GM21576 (cell line): ENCODE results near the gene ASIC4.

ENCODE experiments used
- ATAC-seq: cut with Tn5 transposase; IDR thresholded peaks from one replicate; pipeline ENCODE4 v1.9.1; 2021; ENCODE audit warnings: mild to moderate bottlenecking, moderate library complexity; ENCODE audit not compliant: unreplicated experiment

ASIC4 gene

DNA sequence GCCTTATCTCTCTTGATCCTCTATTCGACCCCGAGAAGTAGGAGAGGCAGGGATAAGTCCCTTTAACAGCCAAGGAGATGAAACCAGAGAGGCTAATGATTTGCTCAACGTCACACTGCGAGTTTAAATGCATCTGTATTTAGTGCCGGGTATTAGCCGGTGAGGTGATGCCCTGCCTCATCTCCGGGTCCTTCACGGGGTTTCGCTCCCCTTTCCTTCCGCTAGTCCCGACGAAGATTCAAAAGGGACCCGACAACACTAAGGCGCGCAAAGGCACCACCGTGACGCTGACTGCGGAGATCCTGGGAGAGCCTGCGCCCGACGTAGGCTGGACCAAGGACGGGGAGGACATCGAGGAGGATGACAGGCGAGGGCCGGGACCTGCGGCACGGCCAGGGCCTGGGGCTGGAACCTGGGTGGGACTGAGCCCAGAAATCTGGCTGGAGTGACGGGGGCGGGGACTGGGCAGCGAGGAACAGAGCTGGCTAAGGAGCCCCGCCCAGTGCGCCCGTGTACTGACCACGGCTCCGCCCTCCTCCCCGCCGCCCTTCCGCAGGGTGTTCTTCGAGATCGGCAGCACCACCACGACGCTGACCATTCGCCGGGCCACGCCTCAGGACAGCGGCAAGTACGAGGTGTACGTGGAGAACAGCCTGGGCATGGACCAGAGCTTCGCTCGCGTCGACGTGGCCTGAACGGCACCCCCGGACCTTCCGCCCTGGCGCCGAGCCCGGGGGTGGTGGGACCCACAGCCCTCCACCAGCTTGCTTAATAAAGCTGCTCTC lies 16.6 kb upstream of the ASIC4 start:
- ATAC-seq, result peak; percentile 19

DNA sequence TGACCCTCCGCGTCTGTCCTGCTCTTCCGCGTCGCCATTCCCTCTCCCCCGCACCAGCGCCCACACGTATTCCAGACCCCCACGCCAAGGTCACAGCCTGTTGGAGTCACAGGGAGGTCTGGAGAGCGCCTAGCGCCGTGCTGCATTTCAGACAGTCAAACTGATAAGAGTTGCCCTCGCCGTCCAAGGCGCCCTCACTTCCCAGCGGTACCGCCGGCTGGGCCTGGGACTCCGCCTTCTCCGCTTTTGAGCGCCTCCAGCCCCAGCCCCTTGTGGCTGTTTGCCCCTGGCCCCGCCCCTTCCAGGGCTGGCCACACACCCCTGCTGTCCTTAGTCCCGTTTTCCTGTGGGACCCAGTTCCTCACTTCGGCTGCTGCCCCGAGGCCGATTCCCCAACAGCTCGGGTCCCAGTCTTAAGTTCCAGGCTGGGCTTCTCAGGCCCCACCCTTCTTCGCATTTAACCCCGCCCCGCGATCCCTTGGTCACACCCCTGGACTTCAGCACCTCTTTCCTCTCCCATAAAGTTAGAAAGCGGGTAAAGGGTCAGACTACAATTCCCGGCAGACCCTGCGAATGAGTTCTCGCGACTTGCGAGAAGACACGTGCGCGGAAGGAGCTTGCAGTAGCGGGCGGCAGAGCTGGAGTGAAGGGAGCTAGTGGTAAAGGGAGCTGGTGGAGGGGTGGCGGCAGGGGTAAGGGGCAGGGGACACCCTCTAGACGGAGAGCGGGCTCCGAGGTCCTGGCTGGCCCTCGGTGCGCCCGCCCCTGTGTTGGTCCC lies 15.8 kb upstream of the ASIC4 start, which contains the start of gene GMPPA:
Gene GMPPA (plus strand): TSS at position 612 of the 778 bp plus-strand sequence. CDS start 1,085 bp downstream, outside the sequence.
- peak; percentile 93 for ATAC-seq

DNA sequence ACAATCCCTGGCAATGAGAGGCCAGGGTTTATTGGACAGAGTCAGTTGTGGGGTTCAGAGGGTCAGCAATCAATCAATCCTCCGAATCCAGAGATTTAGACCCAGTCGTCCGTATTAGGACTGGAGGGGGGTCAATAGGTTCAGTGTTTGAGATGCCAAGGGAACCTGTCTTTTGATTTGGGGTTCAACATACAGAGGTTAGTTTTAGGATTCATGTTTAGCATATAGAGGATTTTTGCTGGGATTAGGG lies 15.3 kb upstream of the ASIC4 start:
- no peak for ATAC-seq

DNA sequence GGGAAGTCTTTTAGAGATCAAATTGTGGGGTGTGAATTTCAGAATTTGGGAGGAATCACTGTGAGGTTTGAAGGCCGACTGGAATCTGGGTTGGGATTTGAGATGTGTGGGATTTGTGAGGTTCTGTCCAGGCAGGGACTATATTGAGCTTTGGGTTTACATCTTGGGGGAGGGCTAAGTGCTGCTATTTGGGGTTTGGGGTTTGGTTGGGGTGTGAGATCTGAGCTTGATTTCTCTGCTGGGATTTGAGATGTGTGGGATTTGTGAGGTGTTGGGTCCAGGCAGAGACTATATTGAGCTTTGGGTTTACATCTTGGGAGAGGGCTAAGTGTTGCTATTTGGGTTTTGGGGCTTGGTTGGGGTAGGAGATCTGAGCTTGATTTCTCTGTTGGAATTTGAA lies 14.7 kb upstream of the ASIC4 start:
- ATAC-seq, result no peak

DNA sequence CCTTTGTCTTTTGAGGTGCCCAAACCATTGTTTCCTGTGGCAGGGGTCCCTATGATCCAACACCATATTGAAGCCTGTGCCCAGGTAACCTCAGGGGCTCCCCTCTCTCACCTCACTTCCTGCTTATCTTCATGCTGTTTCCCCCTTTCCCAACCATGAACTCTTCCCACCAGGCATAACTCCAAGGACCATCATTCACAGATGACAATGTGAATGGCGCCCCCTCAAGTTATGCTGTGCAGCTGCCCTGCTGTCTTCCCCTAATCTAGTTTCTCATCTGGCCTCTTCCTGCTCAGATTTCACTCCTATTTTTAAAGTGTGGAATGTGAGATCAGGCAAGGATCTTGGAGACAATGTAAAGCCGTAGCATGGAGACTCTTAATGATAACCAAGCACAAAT lies 14.1 kb upstream of the ASIC4 start:
- no peak for ATAC-seq

DNA sequence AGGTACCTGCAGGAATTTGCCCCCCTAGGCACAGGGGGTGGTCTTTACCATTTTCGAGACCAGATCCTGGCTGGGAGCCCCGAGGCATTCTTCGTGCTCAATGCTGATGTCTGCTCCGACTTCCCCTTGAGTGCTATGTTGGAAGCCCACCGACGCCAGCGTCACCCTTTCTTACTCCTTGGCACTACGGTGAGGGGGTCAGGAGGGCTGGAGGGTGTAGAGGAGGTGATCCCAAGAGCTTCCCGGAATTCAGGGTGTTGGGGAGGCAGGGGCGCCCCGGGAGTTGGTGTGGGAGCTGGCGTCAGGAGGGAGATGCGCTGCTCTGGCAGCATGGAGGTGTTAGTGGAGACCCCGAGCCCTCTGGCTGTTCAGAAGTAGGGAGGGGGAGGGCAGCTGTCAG lies 12.4 kb upstream of the ASIC4 start:
- ATAC-seq, result no peak

DNA sequence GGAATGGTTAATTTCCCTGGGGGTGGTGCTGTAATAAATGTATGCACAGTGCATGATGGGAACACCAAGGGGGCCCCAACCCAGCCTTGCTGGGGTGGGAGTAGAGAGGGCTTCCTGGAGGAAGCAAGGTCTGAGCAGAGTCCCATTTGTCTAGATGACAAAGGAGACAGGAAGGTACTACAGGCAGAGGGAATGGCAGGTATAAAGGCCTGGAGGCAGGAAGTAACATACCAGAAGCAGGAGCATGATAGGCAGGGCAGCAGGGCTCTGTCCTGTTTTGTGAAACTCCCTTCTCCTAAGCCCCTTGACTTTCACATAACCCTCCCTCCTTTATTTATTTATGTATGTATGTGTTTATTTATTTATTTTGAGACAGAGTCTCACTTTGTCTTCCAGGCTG lies 11.7 kb upstream of the ASIC4 start:
- no peak for ATAC-seq

DNA sequence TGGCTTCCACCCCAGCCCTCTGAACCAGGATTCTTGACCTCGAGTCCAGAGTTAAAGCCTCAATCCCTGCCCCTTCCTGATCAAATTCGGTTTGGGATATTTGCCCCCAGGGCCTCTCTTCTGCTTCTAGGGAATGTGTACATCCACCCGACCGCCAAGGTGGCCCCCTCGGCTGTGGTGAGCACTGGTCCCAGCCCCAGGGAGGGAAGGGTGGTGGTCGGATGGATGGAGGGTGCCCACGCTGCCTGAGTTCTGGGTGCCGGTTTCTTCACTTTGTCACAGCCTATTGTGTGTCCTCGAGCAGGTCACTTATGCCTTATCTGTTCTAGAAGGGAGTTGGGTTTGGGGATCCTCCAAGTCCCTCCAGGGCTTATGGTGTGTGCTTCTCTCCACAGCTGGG lies 8.7 kb upstream of the ASIC4 start:
- no peak for ATAC-seq

DNA sequence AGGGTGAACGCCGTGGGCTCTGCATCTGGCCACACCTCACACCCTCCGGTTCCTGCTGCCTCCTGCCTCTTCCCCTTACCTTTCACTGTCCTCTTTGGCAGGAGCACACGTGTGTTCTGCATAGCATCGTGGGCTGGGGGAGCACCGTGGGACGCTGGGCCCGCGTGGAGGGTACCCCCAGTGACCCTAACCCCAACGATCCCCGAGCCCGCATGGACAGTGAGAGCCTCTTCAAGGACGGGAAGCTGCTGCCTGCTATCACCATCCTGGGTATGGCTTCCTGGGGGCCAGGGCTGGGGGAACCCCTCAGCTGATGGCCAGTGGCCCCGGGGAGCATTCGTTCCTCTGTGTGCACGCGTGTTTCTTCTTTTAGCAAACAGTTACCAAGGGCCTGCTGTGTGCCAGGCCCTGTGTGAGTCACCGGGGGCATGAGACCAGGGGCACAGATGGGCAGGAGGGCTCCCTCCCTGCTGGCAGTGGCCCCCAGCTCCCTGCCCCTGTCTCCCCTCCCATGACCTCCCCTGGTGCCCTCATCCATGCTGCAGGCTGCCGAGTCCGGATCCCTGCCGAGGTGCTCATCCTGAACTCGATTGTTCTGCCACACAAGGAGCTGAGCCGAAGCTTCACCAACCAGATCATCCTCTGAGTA lies 8.0 kb upstream of the ASIC4 start:
- ATAC-seq, result no peak

DNA sequence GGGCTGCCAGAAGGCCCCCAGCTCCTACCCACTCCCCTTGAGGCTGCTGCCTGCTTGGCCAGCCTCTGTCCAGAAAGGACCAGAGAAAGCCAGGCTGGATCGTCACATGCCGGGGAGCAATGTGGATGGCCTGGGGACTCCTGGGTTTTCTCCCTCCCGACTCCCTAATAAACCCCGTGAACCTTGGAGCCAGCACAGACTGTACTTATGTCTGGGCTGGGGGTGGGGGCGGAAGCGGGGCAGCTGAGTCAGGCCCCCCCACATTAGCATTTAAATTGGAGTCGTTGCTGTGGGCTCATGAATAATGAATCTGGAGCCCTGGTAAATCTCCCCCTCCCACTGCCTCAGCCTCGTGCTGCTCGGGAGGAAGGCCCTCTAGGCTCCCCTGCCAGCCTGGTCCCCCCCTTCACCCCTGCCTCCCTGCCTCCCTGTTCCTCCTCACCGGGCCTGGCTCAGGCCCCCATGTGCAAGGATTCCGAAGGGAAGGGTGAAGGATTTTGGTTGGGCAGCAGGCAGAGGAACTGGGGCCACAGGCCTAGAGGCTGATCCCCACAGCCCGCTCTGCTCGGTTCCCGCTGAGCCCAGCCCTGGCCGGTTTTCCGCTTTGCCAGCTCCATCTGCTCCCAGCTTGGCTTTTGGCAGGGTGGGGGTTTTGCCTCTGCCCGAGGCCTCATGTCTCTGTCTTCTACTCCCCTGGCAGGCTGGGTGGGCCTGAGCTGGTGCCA lies 7.3 kb upstream of the ASIC4 start:
- ATAC-seq, result no peak

DNA sequence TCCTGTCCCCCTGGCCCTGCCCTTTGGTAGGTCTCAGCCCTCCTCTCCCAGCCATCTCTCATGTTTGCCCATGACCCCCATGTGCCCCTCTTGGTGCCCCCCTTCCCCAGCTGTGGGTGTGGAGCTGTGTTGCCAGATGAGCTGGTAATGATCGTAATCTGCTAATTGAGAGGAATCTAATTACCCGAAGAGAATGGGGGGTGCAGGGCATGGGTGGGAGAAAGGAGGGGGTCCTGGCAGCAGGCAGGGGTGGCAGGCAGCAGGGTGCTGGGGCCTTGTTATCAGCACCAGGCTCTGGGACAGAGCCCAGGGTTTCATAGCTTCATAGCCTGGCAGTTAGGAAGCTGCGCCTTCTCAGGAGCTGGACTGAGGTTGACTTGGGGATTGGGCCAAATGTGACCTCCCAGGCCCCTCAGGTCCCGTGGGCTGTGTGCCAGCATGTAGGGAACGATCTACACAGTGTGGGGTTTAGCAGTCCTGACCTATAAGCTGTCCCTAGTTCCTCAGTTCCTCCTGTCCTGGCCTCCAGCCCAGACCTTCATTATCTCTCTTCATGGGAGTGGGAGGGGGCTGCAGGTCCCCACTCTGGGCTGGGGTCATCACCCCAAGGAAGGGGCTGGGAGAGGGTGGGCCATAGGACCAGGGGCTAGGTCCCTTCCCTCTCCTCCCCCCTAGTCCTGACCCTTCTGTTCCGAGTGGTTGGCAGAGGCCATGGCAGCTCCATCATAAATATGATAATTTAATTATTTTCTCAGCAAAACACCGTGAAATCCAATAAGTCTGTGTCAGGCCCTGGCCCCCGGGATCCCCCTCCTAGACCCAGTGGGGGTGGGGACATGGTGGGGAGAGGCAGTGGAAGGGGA lies 6.5 kb upstream of the ASIC4 start:
- ATAC-seq, result no peak

DNA sequence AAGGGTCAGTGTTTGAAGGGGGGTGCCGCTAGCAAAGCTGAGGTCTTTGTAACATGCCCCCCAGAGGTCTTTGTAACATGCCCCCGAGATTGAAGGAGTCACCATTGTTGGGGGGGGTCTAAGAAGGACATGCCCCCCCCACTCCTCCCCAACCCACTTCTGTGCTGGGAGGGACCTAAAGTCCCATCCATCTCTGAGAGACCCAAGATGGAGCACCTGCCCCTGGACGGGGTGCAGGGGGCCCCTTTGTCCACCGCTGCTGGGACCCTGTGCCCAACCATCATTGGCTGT lies 5.9 kb upstream of the ASIC4 start:
- ATAC-seq, result no peak

DNA sequence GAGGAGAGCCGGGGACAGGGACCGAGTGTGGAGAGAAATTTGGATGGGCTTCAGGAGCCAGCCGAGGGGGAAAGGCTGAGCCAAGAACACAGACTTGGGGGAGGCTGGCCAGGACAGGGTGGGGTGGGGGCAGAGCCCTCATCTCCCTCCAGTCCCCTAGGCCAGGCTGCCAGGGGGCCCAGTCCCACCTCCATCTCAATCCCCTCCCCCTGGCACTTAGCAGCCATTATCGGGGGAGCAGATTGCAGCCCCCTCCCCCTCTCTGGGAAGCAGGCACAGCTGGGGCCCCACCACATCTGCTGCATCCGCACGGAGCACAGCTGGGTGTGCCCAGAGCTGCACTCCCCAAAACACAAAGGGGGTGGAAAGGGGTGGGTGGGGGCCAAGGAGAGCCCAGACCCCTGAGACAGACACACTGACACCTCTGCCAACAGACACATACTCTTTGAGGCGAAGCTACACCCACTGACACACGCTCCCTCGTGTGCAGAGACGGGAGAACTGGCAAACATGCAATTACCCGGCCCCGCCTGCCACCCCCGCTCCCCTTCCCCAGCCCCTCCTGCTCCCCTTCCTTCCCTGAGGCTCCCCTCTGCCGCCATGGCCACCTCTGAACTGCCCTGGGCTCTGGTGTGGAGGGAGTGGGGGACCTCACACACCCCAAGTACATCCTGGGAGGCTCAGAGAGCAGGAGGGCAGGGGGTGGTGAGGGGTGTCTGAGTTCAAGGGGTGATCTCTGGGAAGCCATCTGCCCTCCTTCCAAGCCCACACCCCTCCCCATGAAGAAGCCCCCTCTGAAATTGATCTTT lies 5.1 kb upstream of the ASIC4 start:
- peak; percentile 5 for ATAC-seq

DNA sequence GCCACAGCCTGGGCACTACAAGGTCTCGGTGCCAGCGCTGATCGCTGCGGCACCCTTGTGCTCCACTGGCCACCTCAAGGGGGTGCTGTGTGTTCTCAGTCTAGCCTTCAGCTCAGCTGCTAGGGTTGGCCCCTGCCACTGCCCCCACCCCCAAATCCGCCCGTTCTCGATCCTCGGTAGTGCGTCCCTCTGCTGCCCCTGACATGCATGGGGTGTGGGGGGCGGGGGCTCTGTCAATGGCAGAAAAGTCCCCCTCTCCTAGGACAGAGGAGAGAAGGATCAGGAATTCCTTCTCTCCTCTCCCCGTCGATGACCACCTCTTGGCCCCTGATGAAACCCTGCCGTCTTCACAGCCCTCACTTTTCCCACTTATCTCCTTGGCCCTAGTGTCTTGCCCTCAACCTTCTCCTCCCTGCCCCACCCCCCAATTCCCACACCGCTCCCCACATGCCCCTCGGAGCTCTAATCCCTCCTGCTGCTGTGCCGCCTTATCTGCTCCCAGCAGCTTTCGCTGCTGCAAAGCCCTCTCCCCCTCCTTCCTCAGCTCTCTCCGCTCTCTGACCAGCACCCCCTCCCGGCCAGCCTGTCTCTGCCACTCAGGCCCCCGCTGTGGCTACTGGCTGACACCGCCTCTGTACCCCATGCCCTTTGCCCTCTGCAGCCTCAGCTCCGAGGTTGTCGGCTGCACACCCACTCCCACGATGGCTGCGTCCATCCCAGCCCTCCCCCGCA lies 4.3 kb upstream of the ASIC4 start:
- peak; percentile 69 for ATAC-seq

DNA sequence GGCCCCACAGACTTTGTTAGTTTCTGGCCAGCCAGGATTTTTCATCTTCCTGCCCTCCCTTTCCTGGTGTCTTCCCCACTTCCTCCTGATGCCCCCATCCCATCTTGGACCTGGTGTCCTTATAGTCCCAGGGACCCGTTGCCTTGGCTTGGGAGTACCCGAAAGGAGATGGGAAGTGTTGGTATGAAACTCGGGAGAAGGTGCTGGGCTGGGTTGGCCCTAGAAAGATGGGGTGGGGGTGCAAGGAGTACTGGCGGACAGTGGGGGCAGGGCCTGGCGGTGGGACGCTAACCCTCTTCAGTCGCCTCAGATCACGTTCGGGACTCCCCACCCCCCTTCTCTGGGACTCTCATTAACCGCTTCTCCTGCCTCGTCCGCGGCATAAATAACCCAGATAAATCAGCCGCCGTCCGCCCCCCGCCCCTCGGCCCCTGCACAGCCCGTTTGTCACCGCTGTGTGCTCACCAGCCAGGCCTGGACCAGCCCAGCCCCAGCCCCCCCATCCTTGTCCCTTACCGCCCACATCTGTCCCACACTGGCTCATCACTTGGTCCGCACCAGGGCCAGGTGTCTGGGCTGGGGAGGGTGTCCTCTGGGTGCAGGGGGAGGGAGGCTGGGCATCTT lies 3.7 kb upstream of the ASIC4 start:
- no peak for ATAC-seq

DNA sequence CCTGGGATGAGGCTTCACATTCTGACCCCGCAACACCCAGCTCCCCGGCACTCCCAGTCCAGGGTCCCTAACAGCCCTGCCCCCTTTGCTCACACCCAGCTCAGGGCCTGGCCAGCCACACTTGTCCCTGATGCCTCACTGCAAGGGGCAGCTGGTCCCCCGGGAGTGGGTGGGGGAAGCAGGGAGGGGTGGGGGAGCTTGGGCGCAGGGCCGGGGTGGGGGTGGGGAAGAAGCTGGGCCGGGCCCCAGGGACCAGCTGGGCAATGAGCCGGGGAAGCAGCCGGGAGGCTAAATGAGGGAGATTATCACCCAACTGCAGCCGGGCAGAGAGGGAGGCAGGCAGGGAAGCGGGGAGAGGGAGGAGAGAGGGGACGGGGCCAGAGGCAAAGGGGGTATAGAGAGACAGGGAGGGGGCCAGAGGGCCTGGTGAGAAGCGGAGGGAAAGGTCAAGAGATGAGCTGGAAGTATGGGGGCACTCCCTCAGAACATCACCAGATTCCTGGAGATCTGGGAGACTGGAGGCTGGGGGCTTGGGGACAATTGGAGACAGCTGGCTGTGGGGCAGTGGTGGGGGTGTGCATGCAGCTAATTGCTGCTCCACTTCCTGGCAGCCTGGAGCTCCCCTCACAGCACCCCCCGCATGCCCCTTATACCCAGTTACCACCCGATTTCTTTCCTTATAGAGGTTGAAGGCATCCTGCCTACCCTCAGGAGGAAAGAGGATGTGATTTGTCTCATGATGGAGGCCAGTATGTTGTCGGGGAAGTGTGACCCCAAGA lies 2.5 kb upstream of the ASIC4 start:
- ATAC-seq, result no peak

DNA sequence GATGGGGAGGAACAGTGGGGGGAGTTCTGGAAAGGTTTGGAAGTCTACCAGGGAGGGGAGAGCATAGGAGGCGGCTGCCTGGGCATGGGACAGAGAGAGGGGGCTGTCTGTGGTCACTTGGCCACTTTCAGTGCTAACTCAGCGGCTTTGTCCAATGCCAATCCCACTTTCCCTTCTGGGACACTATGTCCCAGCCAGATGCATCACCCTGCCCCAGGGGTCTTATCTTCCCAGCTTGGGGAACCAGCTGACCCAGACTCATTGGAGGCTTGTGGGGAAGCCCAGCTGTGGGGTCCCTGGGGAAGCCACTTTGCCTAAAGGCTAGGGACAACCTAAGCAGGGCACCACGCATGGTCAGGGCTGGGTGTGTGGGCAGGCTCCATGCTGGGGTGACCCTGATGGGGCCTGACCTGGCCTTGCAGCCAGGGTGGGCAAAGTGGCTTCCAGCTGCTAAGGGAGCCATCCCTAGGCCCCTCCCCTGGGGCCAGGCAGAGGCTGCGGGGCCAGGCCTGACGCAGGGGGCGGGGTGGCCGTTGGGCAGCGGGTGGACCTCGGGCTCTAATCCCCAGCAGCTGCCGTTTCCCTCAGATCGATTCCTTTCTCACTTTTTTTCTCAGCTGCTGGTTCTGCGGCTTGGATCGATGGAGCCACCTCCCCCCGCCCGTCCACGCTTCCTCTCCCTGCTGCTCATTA lies 1.6 kb upstream of the ASIC4 start:
- ATAC-seq, result no peak
